HG02759 (cell line): ENCODE results near the gene ARID3B.
A peak's percentile ranks its signal among the peaks of the same experiment; 100 is the strongest.
"Not testable (repeated sequence)": the region's sequence is repeated elsewhere in the genome, so short reads cannot be mapped to it uniquely, and the experiment has no call there.

Experiments used
- ATAC-seq: cut with Tn5 transposase; IDR thresholded peaks from one replicate; pipeline ENCODE4 v1.9.1; 2021; ENCODE audit warnings: mild to moderate bottlenecking, moderate library complexity; ENCODE audit not compliant: unreplicated experiment

ARID3B gene

GRCh38 chr15:74540761-74541493, at the start of gene ARID3B:
ARID3B (plus strand) TSS chr15:74541220; CDS start chr15:74543937, 2,717 bp downstream.
- peak; percentile 81 for ATAC-seq

- ATAC-seq: no peak
These were observed 44.4 kb upstream of the ARID3B start for GRCh38 chr15:74496648-74497047.

- ATAC-seq: no peak
These were observed 43.4 kb upstream of the ARID3B start for GRCh38 chr15:74497584-74497983.

- no peak for ATAC-seq
These were observed 41.7 kb upstream of the ARID3B start for GRCh38 chr15:74499366-74499765.

- no peak for ATAC-seq
These were observed 40.6 kb upstream of the ARID3B start for GRCh38 chr15:74500401-74500800.

GRCh38 chr15:74502301-74502700, 38.7 kb upstream of the ARID3B start:
- no peak for ATAC-seq

- ATAC-seq: no peak
These were observed 36.6 kb upstream of the ARID3B start for GRCh38 chr15:74504418-74504817.

- ATAC-seq: no peak
These were observed 36.2 kb upstream of the ARID3B start for GRCh38 chr15:74504836-74505235.

GRCh38 chr15:74505837-74506514, 35.0 kb upstream of the ARID3B start:
- ATAC-seq: no peak

- no peak for ATAC-seq
These were observed 34.5 kb upstream of the ARID3B start for GRCh38 chr15:74506515-74506840.

- ATAC-seq: peak; percentile 72
These were observed 29.4 kb upstream of the ARID3B start for GRCh38 chr15:74511583-74511982.

- not testable (repeated sequence) for ATAC-seq
These were observed 27.0 kb upstream of the ARID3B start for GRCh38 chr15:74514059-74514458.

GRCh38 chr15:74517096-74517495, 23.9 kb upstream of the ARID3B start:
- ATAC-seq: no peak

- no peak for ATAC-seq
These were observed 21.7 kb upstream of the ARID3B start for GRCh38 chr15:74519311-74519710.

- no peak for ATAC-seq
These were observed 20.6 kb upstream of the ARID3B start for GRCh38 chr15:74520407-74520806.

- ATAC-seq: no peak
These were observed 17.0 kb upstream of the ARID3B start for GRCh38 chr15:74523982-74524381.

- no peak for ATAC-seq
These were observed 15.7 kb upstream of the ARID3B start for GRCh38 chr15:74525309-74525708.

- no peak for ATAC-seq
These were observed 15.1 kb upstream of the ARID3B start for GRCh38 chr15:74525945-74526344.

GRCh38 chr15:74528876-74529275, 12.1 kb upstream of the ARID3B start:
- no peak for ATAC-seq

GRCh38 chr15:74529921-74530320, 11.1 kb upstream of the ARID3B start:
- ATAC-seq: no peak

GRCh38 chr15:74530771-74531143, 10.3 kb upstream of the ARID3B start:
- no peak for ATAC-seq

- ATAC-seq: no peak
These were observed 9.7 kb upstream of the ARID3B start for GRCh38 chr15:74531144-74531811.
